ENCODE measurements around the gene TRAPPC3.

The TRAPPC3 gene

GRCh38 chr1:36115931-36116330 is 33.4 kb downstream of the TRAPPC3 start:
- H3K4me3 ChIP-seq (ENCODE audit: low read length): no peak overlapping the region
- TF ChIP-seq CTCF (conservative IDR thresholded peaks at IDR 0.05; ENCODE audit: low read length): no peak

GRCh38 chr1:36115200-36115669 is 34.1 kb downstream of the TRAPPC3 start:
- TF ChIP-seq CTCF (conservative IDR thresholded peaks at IDR 0.05; ENCODE audit: low read length): no peak
- no peak overlapping the region for H3K4me3 ChIP-seq (ENCODE audit: low read length)
- peak; percentile 97 for DNase-seq (ENCODE audit: low read depth)

More at GRCh38 chr1:36115931-36116330, 33.4 kb downstream of the TRAPPC3 start:
- DNase-seq (ENCODE audit: low read depth): peak; percentile 82

- TF ChIP-seq CTCF (conservative IDR thresholded peaks at IDR 0.05; ENCODE audit: low read length): no peak
- no peak overlapping the region for H3K4me3 ChIP-seq (ENCODE audit: low read length)
- DNase-seq (ENCODE audit: low read depth): no peak
Measured at GRCh38 chr1:36114371-36114770, 34.9 kb downstream of the TRAPPC3 start.

- DNase-seq (ENCODE audit: low read depth): no peak
- no peak overlapping the region for H3K4me3 ChIP-seq (ENCODE audit: low read length)
- no peak for TF ChIP-seq CTCF (conservative IDR thresholded peaks at IDR 0.05; ENCODE audit: low read length)
Measured at GRCh38 chr1:36112823-36113222, 36.5 kb downstream of the TRAPPC3 start.

- TF ChIP-seq CTCF (conservative IDR thresholded peaks at IDR 0.05; ENCODE audit: low read length): no peak
- H3K4me3 ChIP-seq (ENCODE audit: low read length): no peak overlapping the region
- no peak for DNase-seq (ENCODE audit: low read depth)
Measured at GRCh38 chr1:36111151-36111550, 38.1 kb downstream of the TRAPPC3 start.

GRCh38 chr1:36109041-36109679 is 40.1 kb downstream of the TRAPPC3 start:
- no peak for TF ChIP-seq CTCF (conservative IDR thresholded peaks at IDR 0.05; ENCODE audit: low read length)
- H3K4me3 ChIP-seq (ENCODE audit: low read length): no peak overlapping the region
- peak; percentile 88 for DNase-seq (ENCODE audit: low read depth)

- no peak overlapping the region for H3K4me3 ChIP-seq (ENCODE audit: low read length)
- DNase-seq (ENCODE audit: low read depth): peak; percentile 75
- TF ChIP-seq CTCF (conservative IDR thresholded peaks at IDR 0.05; ENCODE audit: low read length): no peak
Measured at GRCh38 chr1:36108314-36108713, 41.0 kb downstream of the TRAPPC3 start.
